Spinal cord (tissue), 10 donors: ENCODE measurements around the gene DNM2. TPM values are rescaled to one million over a fixed set of nuclear protein-coding genes. Genes with fewer than 3 reads are reported as not detected.
A peak's percentile ranks its signal among the peaks of the same experiment; 100 is the strongest.
"Not testable (repeated sequence)": the region's sequence is repeated elsewhere in the genome, so short reads cannot be mapped to it uniquely, and the experiment has no call there.

Experiments used
- DNase-seq, 6 donors: peaks; one replicate each; pipeline versions ENCODE4 v3.0.0 to v3.0.0-alpha.2; 2013 to 2015; ENCODE audit warnings: low spot score in 6 of 6, low read depth in 4 of 6
- H3K27ac ChIP-seq: one replicate; pipeline ENCODE4 v1.5.1; 2013; ENCODE audit warnings: low read depth, low read length, control low read depth
- H3K27me3 ChIP-seq: one replicate; pipeline ENCODE4 v1.6.1; 2013; ENCODE audit warnings: low read length; ENCODE audit not compliant: control insufficient read depth, insufficient read depth
- H3K36me3 ChIP-seq: one replicate; pipeline ENCODE4 v1.6.1; 2013; ENCODE audit warnings: low read length; ENCODE audit not compliant: control insufficient read depth, insufficient read depth
- H3K4me1 ChIP-seq: one replicate; pipeline ENCODE4 v1.6.1; 2013; ENCODE audit warnings: low read length; ENCODE audit not compliant: control insufficient read depth, insufficient read depth
- H3K4me3 ChIP-seq: one replicate; pipeline ENCODE4 v1.5.1; 2013; ENCODE audit warnings: low read depth, low read length, control low read depth
- H3K9me3 ChIP-seq: one replicate; pipeline ENCODE4 v1.6.1; 2013; ENCODE audit warnings: low read length; ENCODE audit not compliant: control insufficient read depth, insufficient read depth
- WGBS: methylation state at CpG from one replicate; pipeline ENCODE4 v1.1.5; 2013; ENCODE audit warnings: missing lambda C conversion rate; ENCODE audit not compliant: insufficient coverage; 5-methylcytosine and 5-hydroxymethylcytosine counted together
- polyA plus RNA-seq, 2 donors: library from polyadenylated mRNA; unstranded; fragments of 120-200 nt; gene quantifications; one replicate each; pipeline ENCODE4 v1.2.1, GENCODE V29; 2013; ENCODE audit not compliant: insufficient read length in 2 of 2
- total RNA-seq, 2 donors: library from RNA; depleted of rRNA in 1 of 2; stranded (reverse); fragments of 120-200 nt in 1 of 2; fragments of >200 nt in 1 of 2; gene quantifications; one replicate each; pipeline versions ENCODE4 v1.2.3 to v1.2.4, GENCODE V29; 2013 to 2014
- donor health status: healthy.

DNM2 gene
- total and polyA plus RNA-seq, 4 donors, result 59.2 to 111 (median 85.0) TPM

GRCh38 chr19:10836479-10837330, 118.8 kb downstream of the DNM2 start:
- no peaks in the 10 kb centered on the region for H3K9me3 ChIP-seq
- H3K27me3 ChIP-seq, result no peaks in the 10 kb centered on the region
- peaks cover 24% of the 10 kb centered on the region for H3K4me1 ChIP-seq
- peak overlapping the region; percentile 100 for H3K27ac ChIP-seq
- 34% methylated on average over 37 of the region's 38 CpGs for WGBS
- H3K36me3 ChIP-seq, result peaks cover 35% of the 10 kb centered on the region
- H3K4me3 ChIP-seq, result peak overlapping the region; percentile 100
- peak in 2 of 6 donors; percentile 82 to 98 for DNase-seq

GRCh38 chr19:10837649-10838048, 119.8 kb downstream of the DNM2 start:
- H3K4me3 ChIP-seq, DNase-seq, H3K9me3 ChIP-seq, H3K27me3 ChIP-seq, H3K27ac ChIP-seq: not testable (repeated sequence)
- Histone ChIP-seq H3K36me3 (peaks cover 26% of the 10 kb centered on the region), H3K4me1 (peaks cover 24% of the 10 kb centered on the region)
- WGBS, result 98% methylated on average over 6 of the region's 7 CpGs

GRCh38 chr19:10838377-10838776, 120.5 kb downstream of the DNM2 start:
- Histone ChIP-seq H3K36me3 (peaks cover 18% of the 10 kb centered on the region), H3K4me1 (peaks cover 24% of the 10 kb centered on the region), H3K27me3 (no peaks in the 10 kb centered on the region), H3K4me3 (no peak overlapping the region), H3K9me3 (no peaks in the 10 kb centered on the region), H3K27ac (no peak overlapping the region)
- no peak for DNase-seq
- WGBS, result 84% methylated on average over 9 of the region's 11 CpGs

- Histone ChIP-seq H3K27me3 (no peaks in the 10 kb centered on the region), H3K36me3 (peaks cover 9% of the 10 kb centered on the region), H3K4me3 (no peak overlapping the region), H3K27ac (no peak overlapping the region), H3K9me3 (no peaks in the 10 kb centered on the region), H3K4me1 (peaks cover 24% of the 10 kb centered on the region)
- 82% methylated on average over 1 of the region's 10 CpGs for WGBS
- DNase-seq, result no peak
These were observed 121.5 kb downstream of the DNM2 start for GRCh38 chr19:10839114-10840050.

- Histone ChIP-seq H3K9me3 (peaks cover 6% of the 10 kb centered on the region), H3K4me3 (no peak overlapping the region), H3K4me1 (no peaks in the 10 kb centered on the region), H3K27me3 (no peaks in the 10 kb centered on the region), H3K36me3 (no peaks in the 10 kb centered on the region), H3K27ac (no peak overlapping the region)
- DNase-seq, result no peak
- 90% methylated on average over 5 of the region's 7 CpGs for WGBS
These were observed 124.9 kb downstream of the DNM2 start for GRCh38 chr19:10842788-10843187.

- Histone ChIP-seq H3K4me1 (no peaks in the 10 kb centered on the region), H3K4me3 (no peak overlapping the region), H3K9me3 (peaks cover 6% of the 10 kb centered on the region), H3K27ac (no peak overlapping the region), H3K27me3 (no peaks in the 10 kb centered on the region), H3K36me3 (no peaks in the 10 kb centered on the region)
- WGBS, result no CpG with 5 or more reads among the region's 2 CpGs
- DNase-seq, result no peak
These were observed 128.8 kb downstream of the DNM2 start for GRCh38 chr19:10846500-10847202.

- H3K4me3 ChIP-seq, result no peak within 1 kb of the TSS
- no peak for DNase-seq
- WGBS, result 56% methylated on average over 4 of the region's 14 CpGs
- H3K27ac ChIP-seq, result no peak within 1 kb of the TSS
- H3K27me3 ChIP-seq, result no peaks in the 10 kb centered on the region
- no peaks in the 10 kb centered on the region for H3K4me1 ChIP-seq
- H3K9me3 ChIP-seq, result peaks cover 6% of the 10 kb centered on the region
- no peaks in the 10 kb centered on the region for H3K36me3 ChIP-seq
These were observed 130.5 kb downstream of the DNM2 start, which contains the start of gene C19orf38 for GRCh38 chr19:10848230-10848856. TSS of gene C19orf38 (plus strand) at chr19:10848415. CDS start at chr19:10848509, 94 bp downstream.

GRCh38 chr19:10850631-10851030, 132.8 kb downstream of the DNM2 start:
- no peaks in the 10 kb centered on the region for H3K4me1 ChIP-seq
- 87% methylated on average over 2 of the region's 5 CpGs for WGBS

More at GRCh38 chr19:10850631-10851030, 132.8 kb downstream of the DNM2 start:
- H3K9me3 ChIP-seq, result peaks cover 6% of the 10 kb centered on the region
- no peak overlapping the region for H3K4me3 ChIP-seq
- DNase-seq, result no peak
- no peak overlapping the region for H3K27ac ChIP-seq
- H3K36me3 ChIP-seq, result no peaks in the 10 kb centered on the region
- no peaks in the 10 kb centered on the region for H3K27me3 ChIP-seq
